Bronchial epithelial cell (primary cell): ENCODE measurements around the gene TXNRD1. TPM values are rescaled to one million over a fixed set of nuclear protein-coding genes. Genes with fewer than 3 reads are reported as not detected.
A peak's percentile ranks its signal among the peaks of the same experiment; 100 is the strongest.
"Not testable (repeated sequence)": the region's sequence is repeated elsewhere in the genome, so short reads cannot be mapped to it uniquely, and the experiment has no call there.

Experiments used
- DNase-seq: peaks from one replicate; pipeline ENCODE4 v3.0.0-alpha.2; 2010; ENCODE audit warnings: low read depth
- FAIRE-seq: peaks from 2 replicates; lab custom pipeline; 2011; peaks lifted over from hg19 to GRCh38; lab: Jason Lieb, UNC
- H3K27me3 ChIP-seq: 2 replicates; pipeline ENCODE4 v1.5.1; 2011; ENCODE audit warnings: low read length; ENCODE audit not compliant: control insufficient read depth, insufficient read depth
- H3K36me3 ChIP-seq: 2 replicates; pipeline ENCODE4 v1.5.1; 2011; ENCODE audit warnings: low read length; ENCODE audit not compliant: control insufficient read depth, insufficient read depth
- H3K4me3 ChIP-seq: 2 replicates; pipeline ENCODE4 v1.5.1; 2011; ENCODE audit warnings: mild to moderate bottlenecking, low read depth, low read length, control low read depth
- CTCF ChIP-seq: IDR thresholded peaks from 2 replicates; pipeline ENCODE4 v1.5.1; 2011; ENCODE audit warnings: mild to moderate bottlenecking, moderate library complexity, low read length, control low read depth, inconsistent platforms; ENCODE audit not compliant: insufficient read depth, severe bottlenecking
- total RNA-seq: library from RNA; depleted of rRNA; stranded (reverse); fragments of >200 nt; gene quantifications from 2 replicates; pipeline ENCODE4 v1.2.1, GENCODE V29; 2014

TXNRD1 gene
- total RNA-seq, 1 donor from 2014 or later: 88.2 TPM

GRCh38 chr12:104250366-104251125 lies 35.0 kb downstream of the TXNRD1 start:
- Histone ChIP-seq H3K36me3 (no peaks in the 10 kb centered on the region), H3K4me3 (no peak overlapping the region), H3K27me3 (no peaks in the 10 kb centered on the region)
- FAIRE-seq (no peak), DNase-seq (no peak)
- TF ChIP-seq CTCF: no peak

GRCh38 chr12:104257913-104258472 lies 42.4 kb downstream of the TXNRD1 start:
- no peak for TF ChIP-seq CTCF
- no peaks in the 10 kb centered on the region for H3K36me3 ChIP-seq
- DNase-seq (no peak), FAIRE-seq (no peak)
- no peak overlapping the region for H3K4me3 ChIP-seq
- no peaks in the 10 kb centered on the region for H3K27me3 ChIP-seq

DNA sequence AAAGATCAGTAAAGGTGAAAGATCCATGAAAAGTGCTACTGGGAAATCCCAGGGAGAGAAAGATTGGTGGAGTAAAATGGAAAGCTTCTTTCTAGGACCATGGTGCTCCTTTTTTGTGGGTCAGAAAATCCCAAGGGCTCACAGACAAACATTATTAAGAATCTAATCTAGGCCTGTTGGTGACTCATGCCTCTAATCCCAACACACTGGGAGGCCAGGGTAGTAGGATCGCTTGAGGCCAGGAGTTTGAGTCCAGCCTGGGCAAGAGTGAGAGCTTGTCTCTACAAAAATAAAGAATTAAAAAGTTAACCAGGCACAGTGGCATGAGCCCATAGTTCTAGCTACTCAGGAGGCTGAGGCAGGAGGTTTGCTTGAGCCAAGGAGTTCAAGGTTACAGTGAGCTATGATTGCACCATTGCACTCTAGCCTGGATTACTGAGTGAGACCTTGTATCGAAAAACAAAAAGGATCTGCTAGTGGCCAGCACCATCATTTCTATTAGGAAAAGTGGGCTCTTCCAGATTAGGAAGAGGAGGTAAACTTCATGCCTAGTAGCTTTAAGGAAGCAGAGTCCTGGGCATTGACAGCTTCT lies 43.0 kb downstream of the TXNRD1 start:
- Histone ChIP-seq H3K27me3 (no peaks in the 10 kb centered on the region), H3K4me3 (no peak overlapping the region), H3K36me3 (no peaks in the 10 kb centered on the region)
- DNase-seq (no peak), FAIRE-seq (no peak)
- TF ChIP-seq CTCF: no peak

DNA sequence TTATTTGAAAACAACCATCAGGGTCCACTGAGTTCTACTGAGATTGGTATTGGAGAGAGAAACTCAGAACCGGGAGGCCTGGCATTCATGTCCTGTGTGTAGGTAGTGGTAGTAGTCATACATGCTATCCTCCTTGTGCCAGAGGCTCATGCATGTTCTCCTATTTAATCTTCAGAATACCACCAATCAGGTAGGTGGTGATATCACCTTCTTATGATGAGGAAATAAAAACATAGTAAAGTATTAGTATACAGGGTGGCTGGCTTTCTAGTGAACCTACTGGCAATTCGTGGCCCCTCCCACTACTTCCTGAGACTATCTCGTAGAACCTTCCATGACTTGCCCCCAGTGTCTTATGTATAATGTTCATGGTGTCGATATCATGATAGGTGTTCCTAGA lies 47.4 kb downstream of the TXNRD1 start:
- H3K27me3 ChIP-seq: no peaks in the 10 kb centered on the region
- FAIRE-seq: no peak
- TF ChIP-seq CTCF: no peak

GRCh38 chr12:104263580-104264358 lies 48.2 kb downstream of the TXNRD1 start:
- FAIRE-seq: no peak
- H3K27me3 ChIP-seq: no peaks in the 10 kb centered on the region
- peak; percentile 99 for DNase-seq

More for the DNA sequence above, 47.4 kb downstream of the TXNRD1 start:
- DNase-seq: peak; percentile 83
- Histone ChIP-seq H3K36me3 (no peaks in the 10 kb centered on the region), H3K4me3 (no peak overlapping the region)

GRCh38 chr12:104265436-104265835 lies 49.9 kb downstream of the TXNRD1 start:
- not testable (repeated sequence) for DNase-seq, H3K27me3 ChIP-seq, FAIRE-seq, H3K4me3 ChIP-seq, H3K36me3 ChIP-seq

More at GRCh38 chr12:104263580-104264358, 48.2 kb downstream of the TXNRD1 start:
- Histone ChIP-seq H3K36me3 (no peaks in the 10 kb centered on the region), H3K4me3 (no peak overlapping the region)
- no peak for TF ChIP-seq CTCF
